ENCODE results near the gene CCT5.

GRCh38 chr5:10261065-10261464 is 11.0 kb downstream of the CCT5 start:
- no peak for TF ChIP-seq CTCF (IDR thresholded peaks at IDR 0.05; ENCODE audit: low read length)
- TF ChIP-seq EZH2 (IDR thresholded peaks at IDR 0.05; ENCODE audit: borderline replicate concordance, low read length) = no peak

Data from OCI-LY1 (cell line).